HepG2 (cell line): Measurements from ENCODE around the gene ACBD3. TPM values are rescaled to one million over a fixed set of nuclear protein-coding genes. Genes with fewer than 3 reads are reported as not detected.

Experiments used
- CAMTA2 ChIP-seq: sonication (generic); formaldehyde crosslinking; IDR thresholded peaks from 2 replicates; pipeline ENCODE4 v1.4.0; 2020; ENCODE audit warnings: mild to moderate bottlenecking, missing genetic modification reagents, borderline replicate concordance
- KIAA2018 ChIP-seq: sonication (generic); formaldehyde crosslinking; IDR thresholded peaks from 2 replicates; pipeline ENCODE4 v1.5.0; 2020; ENCODE audit warnings: mild to moderate bottlenecking, missing genetic modification reagents, borderline replicate concordance
- POLR2G ChIP-seq: fragments of 200-400 bp; formaldehyde crosslinking; IDR thresholded peaks from 2 replicates; pipeline ENCODE4 v1.6.1; 2018; ENCODE audit warnings: mild to moderate bottlenecking, low read depth, low read length, moderate library complexity
- SMAD9 ChIP-seq: sonication (generic); formaldehyde crosslinking; IDR thresholded peaks from 2 replicates; pipeline ENCODE4 v1.5.1; 2020; ENCODE audit warnings: mild to moderate bottlenecking, missing genetic modification reagents
- TERF1 ChIP-seq: sonication (generic); formaldehyde crosslinking; IDR thresholded peaks from 2 replicates; pipeline ENCODE4 v1.8.0; 2022; ENCODE audit warnings: mild to moderate bottlenecking, missing genetic modification reagents, moderate library complexity
- ZBED4 ChIP-seq: sonication (generic); formaldehyde crosslinking; IDR thresholded peaks from 2 replicates; pipeline ENCODE4 v1.4.0; 2020; ENCODE audit warnings: missing genetic modification reagents, borderline replicate concordance
- ZBTB2 ChIP-seq: sonication (generic); formaldehyde crosslinking; IDR thresholded peaks from 2 replicates; pipeline ENCODE4 v1.8.0; 2022; ENCODE audit warnings: low read depth, missing genetic modification reagents
- ZKSCAN1 ChIP-seq: fragments of 150-350 bp; IDR thresholded peaks from 2 replicates; pipeline ENCODE4 v1.6.1; 2014; ENCODE audit warnings: low read length
- ZNF512 ChIP-seq: sonication (generic); formaldehyde crosslinking; IDR thresholded peaks from 2 replicates; pipeline ENCODE4 v1.4.0; 2020; ENCODE audit warnings: mild to moderate bottlenecking, missing genetic modification reagents
- polyA plus RNA-seq, 8 experiments: library from polyadenylated mRNA; depleted of rRNA in 3 of 8; stranded (reverse) in 7 of 8; unstranded in 1 of 8; fragments of >200 nt; fragmentation: Illumina TruSeq in 4 of 8; extraction: Trizol in 4 of 8; gene quantifications; 2 replicates each; pipeline versions ENCODE4 v1.2.1 to v1.2.3, GENCODE V29; 2011 to 2016; ENCODE audit warnings: low read depth in 4 of 8, missing spikeins in 1 of 8, mixed read lengths in 1 of 8; ENCODE audit not compliant: insufficient read depth in 1 of 8
- total RNA-seq, 5 experiments: library from RNA; depleted of rRNA; stranded (reverse); fragments of >200 nt; fragmentation: Illumina TruSeq; extraction: Trizol; gene quantifications; 2 replicates each; pipeline ENCODE4 v1.2.3, GENCODE V29; 2016; ENCODE audit warnings: low read depth in 1 of 5

ACBD3 gene
- total and polyA plus RNA-seq, 2 of the 13 experiments (the other 11 are each of a cell fraction or from before 2014, with no cell fraction given): 24.3 to 39.3 TPM

- TF ChIP-seq KIAA2018 (CRISPR knock-in tag) (no peak), TERF1 (CRISPR knock-in tag) (no peak), CAMTA2 (CRISPR knock-in tag) (no peak), ZKSCAN1 (no peak), POLR2G (peak; percentile 97), SMAD9 (no peak), ZBTB2 (0 out of 2 replicates have a peak, but pooled peaks have one; percentile 55), ZNF512 (CRISPR knock-in tag) (peak; percentile 43; the same call in 1 of the 2 replicates), ZBED4 (0 out of 2 replicates have a peak, but pooled peaks have one; percentile 18)
These were observed at the start of gene ACBD3 (continued) for GRCh38 chr1:226186124-226187018.
